ENCODE data around the gene OTULIN.

The OTULIN gene

GRCh38 chr5:14668181-14668591 is 3.7 kb downstream of the OTULIN start:
- DNase-seq (ENCODE audit: low spot score) = no peak

- no peak for DNase-seq (ENCODE audit: low spot score)
These were observed 4.9 kb downstream of the OTULIN start for GRCh38 chr5:14669415-14669814.

- DNase-seq (ENCODE audit: low spot score) = no peak
These were observed 5.5 kb downstream of the OTULIN start for GRCh38 chr5:14669975-14670374.

GRCh38 chr5:14671414-14671813 is 6.9 kb downstream of the OTULIN start:
- no peak for DNase-seq (ENCODE audit: low spot score)

- DNase-seq (ENCODE audit: low spot score) = no peak
These were observed 7.6 kb downstream of the OTULIN start for GRCh38 chr5:14672082-14672481.

- DNase-seq (ENCODE audit: low spot score) = no peak
These were observed 8.2 kb downstream of the OTULIN start for GRCh38 chr5:14672484-14673394.

GRCh38 chr5:14673443-14673842 is 8.9 kb downstream of the OTULIN start:
- DNase-seq (ENCODE audit: low spot score) = no peak

- DNase-seq (ENCODE audit: low spot score) = no peak
These were observed 10.7 kb downstream of the OTULIN start for GRCh38 chr5:14674983-14675854.

GRCh38 chr5:14675865-14676300 is 11.4 kb downstream of the OTULIN start:
- DNase-seq (ENCODE audit: low spot score) = no peak

GRCh38 chr5:14676320-14676719 is 11.8 kb downstream of the OTULIN start:
- no peak for DNase-seq (ENCODE audit: low spot score)

- no peak for DNase-seq (ENCODE audit: low spot score)
These were observed 14.3 kb downstream of the OTULIN start for GRCh38 chr5:14678773-14679334.

- DNase-seq (ENCODE audit: low spot score) = no peak
These were observed 15.1 kb downstream of the OTULIN start for GRCh38 chr5:14679595-14679994.

- DNase-seq (ENCODE audit: low spot score) = no peak
These were observed 16.8 kb downstream of the OTULIN start for GRCh38 chr5:14681236-14681752.

- DNase-seq (ENCODE audit: low spot score) = no peak
These were observed 19.5 kb downstream of the OTULIN start for GRCh38 chr5:14683906-14684455.

- DNase-seq (ENCODE audit: low spot score) = no peak
These were observed 20.2 kb downstream of the OTULIN start for GRCh38 chr5:14684757-14685156.

- DNase-seq (ENCODE audit: low spot score) = peak; percentile 80
These were observed 21.2 kb downstream of the OTULIN start for GRCh38 chr5:14685757-14686156.

GRCh38 chr5:14686517-14686916 is 22.0 kb downstream of the OTULIN start:
- DNase-seq (ENCODE audit: low spot score) = no peak

- DNase-seq (ENCODE audit: low spot score) = no peak
These were observed 22.6 kb downstream of the OTULIN start for GRCh38 chr5:14687023-14687665.

GRCh38 chr5:14693070-14693469 is 28.6 kb downstream of the OTULIN start:
- no peak for DNase-seq (ENCODE audit: low spot score)

- no peak for DNase-seq (ENCODE audit: low spot score)
These were observed 30.6 kb downstream of the OTULIN start for GRCh38 chr5:14695152-14695551.

GRCh38 chr5:14696057-14696456 is 31.5 kb downstream of the OTULIN start:
- DNase-seq (ENCODE audit: low spot score) = no peak
